Stimulated activated naive CD4-positive, alpha-beta T cell treated with Interleukin-2 at 50 U/mL for 16 hours (primary cell): Measurements from ENCODE around the gene ACADSB.

ENCODE experiments used
- DNase-seq: peaks from one replicate; lab custom pipeline; 2025; lab: John Stamatoyannopoulos, UW

Gene ACADSB

DNA sequence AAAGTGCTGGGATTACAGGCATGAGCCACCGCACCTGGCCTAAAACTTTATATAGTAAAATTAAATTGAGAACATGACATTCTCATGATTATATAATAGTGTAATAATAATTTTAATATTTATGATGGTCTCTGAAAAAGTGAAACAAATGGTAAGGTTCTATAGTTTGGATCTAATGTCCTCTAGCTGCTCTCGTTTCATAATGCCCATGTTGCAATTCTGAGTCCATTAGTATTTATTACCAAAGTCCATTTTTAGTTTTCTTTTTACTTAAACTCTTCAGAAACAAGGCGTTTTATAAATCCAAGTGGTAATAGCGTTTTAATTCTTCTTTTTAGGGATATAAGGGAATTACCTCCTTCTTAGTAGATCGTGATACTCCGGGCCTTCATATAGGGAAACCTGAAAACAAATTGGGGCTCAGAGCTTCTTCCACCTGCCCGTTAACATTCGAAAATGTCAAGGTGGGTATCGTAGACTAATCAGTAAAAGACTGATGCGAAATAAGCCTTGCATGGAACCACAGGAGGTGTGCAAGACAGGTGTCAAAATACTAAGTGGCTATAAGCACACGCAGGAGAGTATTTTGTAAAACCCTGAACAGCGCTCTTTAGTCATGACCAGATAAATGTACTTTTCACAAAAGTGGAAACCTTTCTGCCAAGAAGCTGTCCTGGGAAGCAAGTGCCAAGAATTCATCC lies 34.1 kb downstream of the ACADSB start:
- no peak for DNase-seq

DNA sequence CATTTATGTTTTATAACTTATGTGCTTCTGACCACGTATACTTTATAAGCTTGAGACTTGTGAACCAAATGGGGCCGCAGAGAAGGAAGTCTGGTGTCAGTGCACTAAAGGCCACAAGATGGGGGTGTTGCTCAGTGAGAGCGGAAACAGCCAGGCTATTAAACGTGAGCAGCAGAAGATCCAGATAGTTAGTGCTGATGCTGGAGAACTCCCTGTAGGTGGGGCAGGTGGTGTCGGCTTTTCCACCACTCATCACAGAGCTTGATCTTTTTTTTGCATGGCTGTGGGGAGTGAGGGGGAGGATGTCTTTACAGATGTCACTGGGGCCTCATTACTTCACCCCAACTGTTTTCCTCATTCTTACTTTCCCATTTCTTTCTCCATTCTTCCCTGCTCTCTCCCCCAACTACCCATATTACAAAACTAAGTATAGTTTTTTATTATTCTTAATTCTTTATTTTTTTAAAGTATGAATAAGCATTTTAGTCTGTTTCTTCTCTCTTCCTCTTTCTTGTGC lies 34.7 kb downstream of the ACADSB start:
- no peak for DNase-seq

DNA sequence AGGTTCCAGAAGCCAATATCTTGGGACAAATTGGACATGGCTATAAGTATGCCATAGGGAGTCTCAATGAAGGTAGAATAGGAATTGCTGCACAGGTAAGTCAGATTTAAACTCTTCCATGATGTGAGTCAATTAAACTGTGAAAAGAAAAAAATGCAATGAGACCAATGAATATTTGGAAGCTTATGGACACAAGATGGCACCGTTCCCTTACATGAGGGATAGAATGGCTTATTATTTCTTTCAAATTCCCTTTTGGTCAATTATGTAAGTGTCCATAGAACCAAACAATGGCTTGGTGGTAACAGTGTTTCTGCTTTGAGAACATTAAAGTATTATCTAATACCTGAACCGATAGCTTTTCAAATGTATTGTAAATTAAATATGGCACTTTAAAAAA lies 35.6 kb downstream of the ACADSB start:
- DNase-seq = no peak

DNA sequence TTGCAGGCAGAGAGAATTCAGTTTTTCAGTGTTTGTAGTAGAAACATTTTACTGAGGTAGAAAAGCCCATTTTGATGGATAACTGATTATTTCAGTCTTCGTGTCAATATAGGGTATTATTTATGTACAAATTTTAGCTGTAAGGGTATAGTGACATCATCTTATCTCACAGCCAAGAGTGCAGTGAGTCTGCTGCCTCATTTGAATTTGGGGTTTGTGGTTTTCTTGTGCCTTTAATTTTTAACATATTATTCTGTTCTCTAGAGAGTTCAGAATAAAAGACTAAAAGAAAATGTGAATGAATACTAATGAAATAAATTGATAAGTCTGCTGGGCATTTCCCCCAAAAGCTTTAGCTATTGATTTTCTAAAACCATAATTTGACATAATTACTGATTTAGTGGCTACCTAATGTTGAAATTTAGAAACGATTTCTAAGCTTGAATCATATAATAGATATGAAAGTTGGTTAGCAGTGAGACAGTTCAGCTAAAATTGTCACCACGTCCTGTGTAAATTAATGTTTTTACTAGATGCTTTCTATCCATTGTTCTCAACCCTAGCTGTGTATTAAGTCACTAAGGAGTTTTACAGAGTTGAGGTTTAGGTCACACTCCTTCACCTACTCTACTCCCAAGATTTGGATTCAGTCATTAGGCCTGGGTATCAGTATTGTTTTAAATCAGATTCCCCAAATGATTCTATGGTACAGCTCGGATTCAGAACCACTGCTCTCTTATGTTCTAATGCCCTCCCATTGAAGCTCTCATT lies 37.3 kb downstream of the ACADSB start:
- no peak for DNase-seq

DNA sequence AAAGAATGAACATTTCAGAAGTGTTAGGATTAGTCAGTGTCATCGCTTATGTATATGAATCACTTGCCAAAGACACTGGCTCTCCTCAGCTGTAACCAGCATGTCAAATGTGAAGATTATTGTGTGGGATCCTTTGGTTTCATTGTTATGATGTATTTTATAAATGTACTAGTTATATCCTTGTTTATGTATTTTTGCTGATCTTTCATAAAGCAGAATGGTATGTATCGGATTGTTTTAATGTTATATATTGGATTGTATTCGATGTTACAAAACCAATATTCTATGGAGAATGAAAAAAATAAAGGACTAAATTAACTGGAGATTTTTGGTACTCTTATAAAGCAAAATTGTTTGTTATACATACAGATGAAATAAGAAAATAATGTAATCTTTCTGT lies 49.2 kb downstream of the ACADSB start:
- DNase-seq = no peak

DNA sequence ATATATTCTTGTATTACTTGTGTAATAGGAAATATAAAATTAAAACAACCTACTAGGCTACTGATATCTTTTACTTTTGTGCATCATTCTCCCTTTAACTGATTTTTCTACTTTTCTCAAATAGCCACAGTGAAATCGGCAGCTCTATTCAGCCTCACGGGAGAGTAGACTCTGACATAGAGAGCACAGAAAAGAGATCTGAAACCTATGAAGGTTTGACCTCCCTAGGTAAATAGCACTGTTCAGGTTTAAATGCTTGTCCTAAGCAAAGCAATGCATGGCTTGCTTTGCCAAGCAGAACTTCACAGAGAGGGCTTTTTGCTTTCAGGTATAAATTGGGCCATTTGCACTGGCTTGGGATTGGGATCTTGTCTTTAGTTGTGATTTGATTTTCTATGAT lies 53.1 kb downstream of the ACADSB start:
- no peak for DNase-seq

DNA sequence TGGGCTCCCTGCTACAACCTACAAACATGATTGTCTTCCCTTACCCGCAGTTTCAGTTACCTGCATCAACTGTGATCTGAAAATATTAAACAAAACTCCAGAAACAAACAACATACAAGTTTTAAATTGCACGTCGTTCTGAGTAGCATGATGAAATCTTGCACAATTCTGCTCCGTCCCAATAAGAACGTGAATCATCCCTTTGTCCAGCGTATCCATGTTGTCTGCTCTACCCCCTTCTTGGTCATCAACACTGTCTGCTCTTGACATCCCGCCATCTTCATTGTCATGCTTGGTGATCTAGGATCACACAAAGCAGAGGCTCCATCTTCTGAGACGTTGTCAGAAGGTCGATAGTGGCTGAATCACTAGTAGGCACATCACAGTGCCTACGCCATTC lies 53.9 kb downstream of the ACADSB start:
- DNase-seq = no peak

DNA sequence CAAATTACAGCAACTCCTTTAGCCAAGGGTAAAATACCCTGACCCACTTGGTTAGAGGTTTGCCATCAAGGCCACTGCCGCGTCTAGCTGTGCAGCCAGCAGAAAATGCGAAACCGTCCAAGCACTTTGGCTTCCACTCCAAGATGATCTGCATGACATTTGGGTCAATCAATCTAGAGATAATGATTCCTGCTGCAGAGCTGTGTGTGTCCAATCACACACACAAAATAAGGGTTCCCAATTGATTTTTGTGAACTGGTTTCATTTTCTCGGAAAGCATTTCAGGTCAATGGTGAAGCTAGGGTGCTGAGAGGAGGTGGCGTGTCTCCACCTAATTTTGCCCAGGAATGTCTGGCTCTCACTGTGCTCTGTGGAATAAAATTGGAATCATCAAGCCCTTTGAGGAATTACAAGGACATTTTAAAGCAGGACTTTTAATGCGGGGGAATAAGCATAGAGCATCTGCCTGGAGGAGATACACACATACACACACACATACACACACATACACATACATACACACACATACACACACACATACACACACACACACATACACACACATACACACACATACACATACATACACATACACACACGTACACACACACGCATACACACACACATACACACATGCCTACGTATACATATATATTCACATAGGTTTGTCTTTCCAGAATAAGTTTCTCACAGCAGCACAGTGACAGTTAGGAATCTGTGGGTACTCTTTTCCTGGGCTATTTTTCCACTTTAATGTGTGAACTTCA lies 59.5 kb downstream of the ACADSB start:
- no peak for DNase-seq

DNA sequence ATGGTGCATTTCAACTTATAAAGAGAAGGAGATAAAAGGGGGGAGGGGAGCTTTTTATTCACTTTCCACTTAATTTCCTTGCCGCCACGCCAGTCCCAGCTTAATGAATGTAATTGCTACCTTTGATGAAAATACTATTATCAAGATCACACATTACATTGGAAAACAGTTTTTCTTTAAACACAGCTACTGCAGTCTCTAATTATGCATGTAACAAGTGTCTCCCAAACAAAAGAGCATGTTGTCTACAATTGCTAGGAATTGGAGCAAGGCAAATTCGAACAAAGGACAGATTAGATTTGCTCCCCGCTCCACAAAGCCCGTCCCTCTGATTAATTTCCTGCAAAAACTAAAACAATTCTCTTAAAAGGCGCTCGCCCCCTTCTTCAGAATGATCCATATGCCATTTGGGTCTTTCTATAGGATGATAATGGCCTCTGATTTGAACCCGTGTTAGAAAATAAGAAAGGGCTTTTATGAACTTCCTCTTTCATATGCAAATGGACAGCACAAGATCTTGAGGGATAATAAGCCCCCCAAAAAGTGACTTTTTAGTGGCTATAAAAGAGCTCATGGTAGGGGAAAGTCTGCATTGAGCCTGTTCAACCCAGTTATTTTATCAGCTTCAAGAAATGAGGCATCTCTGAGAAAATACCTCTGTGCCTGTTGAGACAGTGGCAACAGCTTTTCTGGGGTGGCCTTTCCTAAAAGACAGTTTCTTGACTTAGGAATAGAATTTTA lies 60.6 kb downstream of the ACADSB start:
- no peak for DNase-seq

DNA sequence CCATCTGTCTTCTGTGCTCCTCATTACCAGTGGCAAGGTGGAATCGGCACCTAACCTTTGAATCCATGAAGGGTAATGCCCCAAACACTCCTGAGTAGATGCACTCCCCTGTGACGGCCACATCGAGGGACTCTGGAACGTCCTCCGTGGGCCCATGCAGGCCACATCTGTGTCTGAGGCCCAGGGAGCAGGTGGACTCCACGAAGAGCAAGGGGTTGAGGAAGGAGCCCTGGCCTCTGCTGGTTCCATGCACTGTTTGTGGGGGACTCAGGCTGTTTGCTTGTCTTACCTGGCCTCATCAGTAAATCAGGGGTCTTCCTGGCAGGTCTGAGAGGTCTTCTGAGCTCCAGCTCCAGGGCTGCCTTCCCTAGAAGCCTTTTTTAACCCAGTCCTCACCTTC lies 64.4 kb downstream of the ACADSB start:
- no peak for DNase-seq

DNA sequence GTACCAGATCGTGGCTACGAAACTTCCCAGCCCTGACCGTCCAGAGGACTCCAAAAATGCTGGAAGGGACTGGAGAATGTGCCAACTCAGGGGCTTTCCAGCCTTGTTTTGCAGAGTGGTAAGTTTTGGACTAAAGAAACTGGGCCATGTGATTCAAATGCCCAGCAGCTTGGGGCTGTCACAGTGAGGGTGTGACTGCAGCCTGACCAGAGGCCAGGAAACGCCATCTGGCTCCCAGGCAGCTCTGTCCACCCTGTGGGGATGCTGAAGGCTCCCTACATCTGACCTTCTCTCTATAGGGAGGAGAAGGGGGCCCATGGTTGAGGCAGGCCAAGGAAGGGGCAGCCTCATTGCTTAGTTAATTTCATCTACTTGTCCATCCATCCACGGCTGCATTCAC lies 65.4 kb downstream of the ACADSB start:
- DNase-seq = no peak

DNA sequence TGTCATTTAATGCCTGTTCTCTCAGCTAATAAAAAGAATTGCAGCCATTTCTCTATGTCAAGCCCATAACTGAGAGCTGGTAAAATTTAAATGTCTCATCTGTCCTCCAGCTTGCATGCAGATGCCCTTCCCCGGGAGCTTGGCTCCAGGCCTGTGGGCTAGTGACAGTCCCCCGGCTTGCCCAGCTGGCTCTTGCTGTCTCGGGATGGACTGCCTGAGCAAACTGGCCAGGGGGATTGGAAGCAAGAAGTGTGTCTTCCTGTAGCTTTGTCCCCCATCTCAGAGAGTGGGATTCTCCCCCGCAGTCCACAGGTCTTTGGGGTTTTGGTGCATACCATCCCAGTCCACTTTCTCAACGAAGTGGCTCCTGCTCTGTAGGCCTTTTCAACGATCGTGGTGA lies 73.1 kb downstream of the ACADSB start:
- no peak for DNase-seq

DNA sequence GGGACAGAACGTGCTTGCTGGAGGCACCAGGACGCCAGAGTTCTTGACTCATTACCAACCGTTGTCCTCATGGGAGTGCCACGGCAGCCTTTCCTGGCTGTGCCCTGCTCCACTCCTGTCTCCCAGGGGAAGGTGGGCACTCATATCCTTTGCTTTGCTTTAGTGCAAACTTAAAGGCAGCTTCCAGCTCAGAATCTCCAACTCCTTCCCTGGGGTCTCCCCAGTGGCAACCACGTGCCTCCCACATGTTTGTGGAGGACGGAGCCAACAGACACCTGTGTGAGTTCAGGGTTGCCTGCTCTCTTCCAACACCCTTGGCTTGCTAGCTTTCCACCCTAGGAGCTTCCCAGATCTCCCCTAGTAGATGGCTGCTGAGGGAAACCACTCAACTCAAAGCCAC lies 75.0 kb downstream of the ACADSB start:
- DNase-seq = no peak

DNA sequence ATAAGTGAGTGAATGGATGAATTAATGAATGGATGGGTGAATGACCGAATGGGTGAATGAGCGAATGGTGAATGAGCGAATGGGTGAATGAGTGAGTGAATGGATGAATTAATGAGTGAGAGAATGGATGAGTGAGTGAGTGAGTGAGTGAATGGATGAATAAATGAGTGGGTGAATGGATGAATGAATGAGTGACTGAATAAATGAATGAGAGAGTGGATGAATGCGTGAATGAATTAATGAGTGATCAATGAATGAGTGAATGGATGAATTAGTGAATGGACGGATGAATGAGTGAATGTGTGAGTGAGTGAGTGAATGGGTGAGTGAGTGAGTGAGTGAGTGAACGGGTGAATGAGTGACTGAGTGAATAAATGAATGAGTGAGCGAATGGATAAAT lies 77.5 kb downstream of the ACADSB start:
- no peak for DNase-seq

DNA sequence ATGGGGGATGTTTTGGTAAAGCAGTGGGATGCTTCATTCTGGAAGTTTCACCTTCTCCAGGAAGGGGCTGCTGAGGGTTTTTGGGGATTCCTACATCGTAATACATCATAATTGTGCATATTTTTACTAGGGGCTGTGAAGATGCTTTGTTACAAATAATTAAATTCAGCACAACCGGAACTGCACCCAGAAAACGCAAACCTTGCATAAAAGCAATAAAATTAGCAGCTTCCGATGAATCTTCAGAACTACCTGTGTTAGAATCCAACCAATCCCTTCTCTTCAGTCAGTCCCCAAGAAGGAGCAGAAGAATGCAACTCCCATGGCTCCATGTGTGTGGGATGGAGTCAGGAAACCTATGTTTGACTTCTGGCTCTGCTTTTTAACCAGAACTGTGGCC lies 78.5 kb downstream of the ACADSB start:
- no peak for DNase-seq

DNA sequence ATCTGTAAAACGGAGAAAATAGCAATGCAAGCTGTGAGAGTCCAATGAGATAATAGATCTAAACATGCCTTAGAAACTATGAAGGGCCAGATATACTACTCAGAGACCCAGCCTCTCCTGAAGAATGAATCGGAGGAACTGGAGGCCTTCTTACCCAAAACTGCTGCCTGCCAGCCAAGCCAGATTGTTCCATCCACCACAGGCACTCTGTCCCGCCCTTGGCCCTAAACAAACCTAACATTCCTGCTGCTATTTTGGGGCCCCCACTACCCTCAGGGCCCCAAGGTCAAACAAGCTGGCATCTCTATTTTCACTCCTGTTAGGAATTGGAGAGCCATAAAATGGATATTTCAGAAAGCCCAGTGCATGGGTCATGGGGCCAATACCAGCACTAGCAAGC lies 79.0 kb downstream of the ACADSB start:
- no peak for DNase-seq

DNA sequence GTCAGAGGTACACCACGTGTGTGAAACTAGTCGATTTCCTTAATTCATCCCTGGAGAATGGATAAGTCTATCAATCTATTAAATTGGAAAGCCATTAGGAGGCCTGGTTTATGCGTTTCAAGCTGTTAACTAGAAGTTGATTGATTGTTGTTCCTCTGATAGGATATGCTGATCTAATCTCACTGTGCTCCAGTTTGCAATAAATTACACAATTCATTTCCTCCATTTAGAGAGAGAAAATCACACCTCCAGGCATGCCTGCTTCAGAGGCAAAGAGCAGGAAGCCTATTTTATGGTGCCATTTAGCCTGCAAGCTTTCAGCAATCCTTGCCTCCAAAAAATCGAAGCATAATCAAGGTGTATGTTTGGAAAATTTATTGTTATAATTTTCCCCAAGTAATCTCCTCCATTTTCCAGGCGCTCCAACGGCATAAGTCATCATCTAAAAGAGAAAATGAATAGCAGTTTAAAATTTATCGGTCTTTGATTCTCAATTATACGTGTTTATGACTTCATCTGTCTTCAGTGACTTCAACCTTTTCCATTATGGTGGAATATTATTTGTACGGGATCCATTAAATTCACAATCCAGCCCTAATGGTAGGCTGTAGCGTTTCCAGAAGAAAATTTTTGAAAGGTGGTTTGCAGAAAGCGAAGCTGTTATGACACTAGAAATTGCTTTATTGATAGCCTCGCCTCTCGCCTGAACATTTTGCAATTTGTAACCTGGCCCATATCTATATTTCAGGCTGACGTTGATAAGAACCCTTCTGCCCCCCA lies 84.0 kb downstream of the ACADSB start:
- DNase-seq = no peak

DNA sequence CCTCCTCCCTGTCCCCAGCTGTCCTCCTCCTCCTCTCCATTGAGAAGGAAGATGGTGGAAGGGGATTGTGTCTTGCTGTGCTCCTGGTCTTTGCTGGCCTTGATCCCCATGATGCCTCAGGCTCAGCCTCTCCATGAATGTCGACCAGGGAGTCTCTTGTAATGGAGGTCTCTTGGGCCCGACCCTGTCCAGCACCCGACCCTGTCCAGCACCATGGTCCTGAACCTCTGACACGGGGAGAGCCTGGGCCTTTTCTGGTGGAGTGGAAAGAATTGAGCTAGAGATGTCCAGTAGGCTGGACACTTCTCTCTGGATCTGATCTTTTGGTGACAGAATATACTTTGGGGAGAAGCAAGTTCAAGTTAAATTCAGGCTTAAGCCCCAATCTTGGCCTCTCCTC lies 84.7 kb downstream of the ACADSB start:
- no peak for DNase-seq

DNA sequence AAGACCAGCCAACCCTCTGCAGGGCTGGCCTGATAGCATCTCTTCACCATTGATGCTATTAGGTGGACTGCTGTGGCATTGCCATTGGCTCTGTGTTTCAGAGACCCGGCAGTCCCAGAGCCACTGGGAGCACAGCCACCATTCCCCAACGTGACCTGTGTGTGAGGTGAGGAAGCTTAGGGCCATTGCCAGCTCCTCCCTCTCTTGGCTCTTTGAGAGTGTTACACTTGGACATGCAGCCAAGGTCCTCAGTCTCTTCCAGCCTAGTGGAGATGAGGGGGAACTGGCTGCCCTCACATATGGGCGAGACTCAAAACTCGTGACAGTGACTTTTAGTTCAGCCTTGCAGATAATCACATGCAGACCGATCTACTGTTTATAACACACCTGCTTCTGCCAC lies 87.6 kb downstream of the ACADSB start:
- no peak for DNase-seq

DNA sequence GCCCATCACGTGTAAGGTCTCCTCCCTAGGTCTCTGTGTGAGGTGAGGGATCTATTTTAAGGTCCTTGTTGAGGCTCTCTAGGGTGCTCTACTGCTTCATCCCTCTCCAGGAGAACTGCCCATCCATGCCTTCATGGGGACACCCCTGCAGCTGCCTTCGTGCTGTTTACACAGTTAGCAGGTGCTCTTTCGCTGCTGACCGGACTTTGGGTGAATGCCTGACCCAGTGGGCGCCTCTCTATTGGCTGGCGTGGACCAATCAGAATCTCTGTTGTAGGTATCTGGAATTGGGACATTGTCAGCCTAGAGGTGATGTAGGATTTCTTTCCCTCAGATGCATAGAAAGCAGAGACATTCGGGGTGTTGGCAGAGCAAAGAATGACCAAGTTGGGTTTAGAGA lies 88.2 kb downstream of the ACADSB start:
- no peak for DNase-seq

DNA sequence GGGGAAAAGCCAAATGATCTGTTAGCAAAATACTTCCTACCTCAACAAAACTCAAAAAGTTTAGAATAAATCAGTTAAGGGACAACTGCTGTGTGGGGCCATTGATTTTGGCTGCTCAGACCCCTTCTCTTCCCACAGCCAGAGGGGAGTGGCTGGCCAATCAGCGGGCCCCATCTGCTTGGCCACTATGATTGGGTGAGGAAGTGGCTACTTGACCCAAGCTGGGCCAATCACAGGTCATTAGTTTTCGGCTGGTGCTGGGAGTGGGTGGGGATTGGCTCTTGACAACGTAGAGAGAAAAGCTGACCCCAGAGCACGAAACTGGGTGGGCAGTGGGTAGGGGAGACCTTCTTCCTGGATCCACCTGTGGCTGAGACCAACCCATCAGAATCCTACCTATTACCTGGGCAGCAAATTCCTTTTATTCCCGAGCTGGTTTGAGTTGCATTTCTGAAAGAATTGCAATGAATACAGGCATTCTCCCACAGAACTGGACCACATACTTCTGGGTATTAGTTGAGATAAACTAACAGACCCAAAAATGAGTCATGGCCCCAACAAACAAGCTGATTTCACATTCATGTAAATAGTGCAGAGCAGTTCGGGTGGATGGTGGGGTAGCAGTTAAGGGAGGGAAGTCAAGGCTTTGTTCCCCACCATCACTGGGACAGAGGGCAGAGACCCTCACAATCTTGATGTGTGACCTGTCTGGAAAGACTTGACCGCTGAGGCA lies 91.4 kb downstream of the ACADSB start:
- DNase-seq = no peak
